Keratinocyte (primary cell): Measurements from ENCODE around the gene POLR3K. TPM values are rescaled to one million over a fixed set of nuclear protein-coding genes. Genes with fewer than 3 reads are reported as not detected.

ENCODE experiments used
- DNase-seq: peaks from one replicate; pipeline ENCODE4 v3.0.0-alpha.2; 2011; ENCODE audit warnings: low read depth, missing footprints, low spot score
- FAIRE-seq: peaks from 2 replicates; lab custom pipeline; 2011; peaks lifted over from hg19 to GRCh38; lab: Jason Lieb, UNC
- H2AFZ ChIP-seq: 2 replicates; pipeline ENCODE4 v1.6.0; 2012; ENCODE audit warnings: low read length, control low read depth, inconsistent platforms; ENCODE audit not compliant: control insufficient read depth
- H3K27ac ChIP-seq: 2 replicates; pipeline ENCODE4 v1.5.1; 2011; ENCODE audit warnings: low read length; ENCODE audit not compliant: control insufficient read depth, insufficient read depth
- H3K27me3 ChIP-seq: 3 replicates; pipeline ENCODE4 v1.6.0; 2011; ENCODE audit warnings: low read length; ENCODE audit not compliant: control insufficient read depth, insufficient read depth; ENCODE audit errors: extremely low read depth
- H3K36me3 ChIP-seq, 2 experiments: 2 replicates in 1 of 2; 3 replicates in 1 of 2; pipeline ENCODE4 v1.5.1; 2011; ENCODE audit warnings: low read length in 2 of 2, mild to moderate bottlenecking in 1 of 2; ENCODE audit not compliant: control insufficient read depth in 2 of 2, insufficient read depth in 2 of 2; ENCODE audit errors: extremely low read depth in 1 of 2
- H3K4me1 ChIP-seq: 3 replicates; pipeline ENCODE4 v1.5.1; 2011; ENCODE audit warnings: low read length; ENCODE audit not compliant: control insufficient read depth, insufficient read depth; ENCODE audit errors: extremely low read depth
- H3K4me2 ChIP-seq: 3 replicates; pipeline ENCODE4 v1.6.0; 2011; ENCODE audit warnings: low read depth, low read length; ENCODE audit not compliant: control insufficient read depth, insufficient read depth; ENCODE audit errors: extremely low read depth
- H3K4me3 ChIP-seq, 3 experiments: fragments of 200-600 bp in 1 of 3; sonication (generic) in 1 of 3; 2 replicates in 2 of 3; 3 replicates in 1 of 3; pipeline ENCODE4 v1.5.1; 2011 to 2016; ENCODE audit warnings: low read length in 3 of 3, mild to moderate bottlenecking in 3 of 3, control low read depth in 2 of 3, inconsistent platforms in 1 of 3, low read depth in 1 of 3, mixed read lengths in 1 of 3, mixed run types in 1 of 3, moderate library complexity in 1 of 3; ENCODE audit not compliant: control insufficient read depth in 2 of 3, insufficient read depth in 2 of 3; ENCODE audit errors: extremely low read depth in 1 of 3
- H3K79me2 ChIP-seq: 2 replicates; pipeline ENCODE4 v1.6.0; 2012; ENCODE audit warnings: low read length; ENCODE audit not compliant: control insufficient read depth, insufficient read depth
- H3K9ac ChIP-seq: 3 replicates; pipeline ENCODE4 v1.6.0; 2011; ENCODE audit warnings: low read length; ENCODE audit not compliant: control insufficient read depth, insufficient read depth; ENCODE audit errors: extremely low read depth
- H3K9me1 ChIP-seq: 3 replicates; pipeline ENCODE4 v1.6.0; 2011; ENCODE audit warnings: low read length; ENCODE audit not compliant: control insufficient read depth, insufficient read depth; ENCODE audit errors: extremely low read depth
- H3K9me3 ChIP-seq: 2 replicates; pipeline ENCODE4 v1.5.1; 2012; ENCODE audit warnings: low read depth, low read length; ENCODE audit not compliant: control insufficient read depth
- H4K20me1 ChIP-seq: 3 replicates; pipeline ENCODE4 v1.6.0; 2011; ENCODE audit warnings: low read length; ENCODE audit not compliant: control insufficient read depth, insufficient read depth; ENCODE audit errors: extremely low read depth
- CTCF ChIP-seq, 3 experiments: IDR thresholded peaks in 1 of 3; conservative IDR thresholded peaks in 1 of 3; optimal IDR thresholded peaks in 1 of 3; 2 replicates in 2 of 3; 3 replicates in 1 of 3; pipeline versions ENCODE3 to v1.5.1; 2011; ENCODE audit warnings: low read length in 3 of 3, mild to moderate bottlenecking in 3 of 3, moderate library complexity in 2 of 3, control low read depth in 1 of 3, inconsistent platforms in 1 of 3; ENCODE audit not compliant: insufficient read depth in 2 of 3; ENCODE audit errors: extremely low read depth in 1 of 3
- EZH2 ChIP-seq: IDR thresholded peaks from one replicate; pipeline ENCODE4 v1.6.1; 2012; ENCODE audit warnings: inconsistent platforms, mild to moderate bottlenecking, low read length, moderate library complexity
- dilution Hi-C: fragments of 300-500 bp; cut with MboI; formaldehyde crosslinking; loops from one replicate; pipeline ENCODE4 v1.7.0; 2020; ENCODE audit warnings: low sequenced_read_pairs; ENCODE audit not compliant: extremely low pct_ligation_motif_present
- polyA plus RNA-seq, 5 experiments: library from polyadenylated mRNA; depleted of rRNA in 3 of 5; stranded (reverse) in 3 of 5; stranded (forward) in 1 of 5; unstranded in 1 of 5; fragments of >200 nt; gene quantifications; 1 replicate in 1 of 5; 2 replicates in 3 of 5; 3 replicates in 1 of 5; pipeline versions ENCODE4 v1.2.1 to v1.2.3, GENCODE V29; 2011 to 2012; ENCODE audit warnings: missing spikeins in 2 of 5, low read depth in 1 of 5, low replicate concordance in 1 of 5

Gene POLR3K
- polyA plus RNA-seq, 1 donor (not counting 4 experiments of a cell fraction or from before 2014, with no cell fraction given), result 23.2 TPM

- Histone ChIP-seq H4K20me1 (peaks cover 4% of the 10 kb centered on the region), H3K36me3 (peaks cover 19 to 29% of the 10 kb centered on the region in 2 experiments), H3K9me3 (no peaks in the 10 kb centered on the region), H3K4me1 (no peaks in the 10 kb centered on the region), H3K27me3 (no peaks in the 10 kb centered on the region), H2AFZ (no peak overlapping the region), H3K4me3 (no peak overlapping the region), H3K79me2 (no peaks in the 10 kb centered on the region), H3K27ac (no peak overlapping the region), H3K9me1 (no peaks in the 10 kb centered on the region), H3K4me2 (no peak overlapping the region), H3K9ac (no peak overlapping the region)
- TF ChIP-seq EZH2 (no peak), CTCF (optimal IDR thresholded peaks at IDR 0.05 in 1 of 3, IDR thresholded peaks at IDR 0.05 in 1 of 3, conservative IDR thresholded peaks at IDR 0.05 in 1 of 3; ENCODE audit: extremely low read depth in 1 of 3, insufficient read depth in 2 of 3, low read length in 3 of 3) (no peak)
- dilution Hi-C loops, result no loop called here
- FAIRE-seq (no peak), DNase-seq (no peak)
These were observed 44.4 kb upstream of the POLR3K start for GRCh38 chr16:97822-98221.

DNA sequence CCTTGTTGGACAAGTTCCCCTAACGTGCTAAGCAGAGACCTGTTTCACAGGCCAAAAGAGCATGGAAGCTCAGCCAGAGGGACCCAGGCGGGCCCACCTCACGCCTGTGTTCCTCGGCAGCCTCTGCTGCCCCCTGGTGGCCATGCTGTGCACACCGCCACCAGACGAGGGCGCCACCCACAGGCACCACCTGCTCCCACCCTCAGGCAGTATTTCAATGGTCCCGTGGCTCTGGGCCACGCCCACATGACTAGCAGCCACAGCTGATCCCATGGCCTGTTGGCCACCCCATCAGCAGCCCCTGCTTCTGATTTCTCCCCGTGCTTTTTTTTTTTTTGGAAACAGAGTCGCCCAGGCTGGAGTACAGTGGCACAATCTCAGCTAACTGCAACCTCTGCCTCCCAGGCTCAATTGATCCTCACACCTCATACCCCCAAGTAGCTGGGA is 43.5 kb upstream of the POLR3K start:
- Histone ChIP-seq H4K20me1 (peaks cover 9% of the 10 kb centered on the region), H3K9ac (no peak overlapping the region), H2AFZ (no peak overlapping the region), H3K79me2 (no peaks in the 10 kb centered on the region), H3K9me3 (no peaks in the 10 kb centered on the region), H3K4me3 (no peak overlapping the region), H3K27ac (no peak overlapping the region), H3K36me3 (peaks cover 19 to 30% of the 10 kb centered on the region in 2 experiments), H3K27me3 (no peaks in the 10 kb centered on the region), H3K4me1 (no peaks in the 10 kb centered on the region), H3K9me1 (no peaks in the 10 kb centered on the region), H3K4me2 (no peak overlapping the region)
- dilution Hi-C loops, result no loop called here
- FAIRE-seq (peak; percentile 73), DNase-seq (no peak)
- TF ChIP-seq EZH2 (no peak), CTCF (optimal IDR thresholded peaks at IDR 0.05 in 1 of 3, IDR thresholded peaks at IDR 0.05 in 1 of 3, conservative IDR thresholded peaks at IDR 0.05 in 1 of 3; ENCODE audit: extremely low read depth in 1 of 3, insufficient read depth in 2 of 3, low read length in 3 of 3) (peak; percentile 98 to 100 (median 100))
